HCT116 (cell line): Measurements from ENCODE around the gene ALDH2. TPM values are rescaled to one million over a fixed set of nuclear protein-coding genes. Genes with fewer than 3 reads are reported as not detected.

Experiments
- ATAC-seq: fragments of 200-7000 bp; cut with Tn5 transposase; 2 replicates; pipeline ENCODE4 v1.9.1; 2020; ENCODE audit warnings: mild to moderate bottlenecking, moderate library complexity
- BruUV-seq: library from RNA; stranded (reverse); fragments of 400-500 nt; replicated peaks from 2 replicates; lab custom pipeline; 2021; lab: Mats Ljungman, UMichigan
- CTCF ChIA-PET: fragments of 300-600 bp; sonication (Branson Sonifier 250); formaldehyde crosslinking; loops from one replicate; lab custom pipeline; 2021; ENCODE audit warnings: antibody characterized with exemption; lab: Charles Lee
- POLR2A ChIA-PET: fragments of 300-600, 350-600 bp; sonication (Branson Sonifier 250); formaldehyde crosslinking; loops from one replicate; lab custom pipeline; 2021; ENCODE audit warnings: antibody characterized with exemption; lab: Charles Lee
- RAD21 ChIA-PET, 2 experiments: fragments of 300-600 bp; sonication (Branson Sonifier 250); formaldehyde crosslinking; loops; one replicate each; lab custom pipeline; 2023; ENCODE audit warnings: low total read pairs in 2 of 2; ENCODE audit not compliant: uncharacterized antibody in 2 of 2, unreplicated experiment in 2 of 2, low non-redundant PET in 1 of 2; lab: Charles Lee
- DNase-seq: peaks from one replicate; pipeline ENCODE4 v3.0.0-alpha.2; 2010; ENCODE audit warnings: low read depth, low spot score
- H2AFZ ChIP-seq: fragments of 200-600 bp; shearing (Covaris generic), sonication (generic); 2 replicates; pipeline ENCODE4 v1.6.1; 2017; ENCODE audit warnings: low read depth, mixed run types, mixed read lengths, antibody characterized with exemption, low read length; ENCODE audit not compliant: poor library complexity, severe bottlenecking
- H3K27ac ChIP-seq: 2 replicates; pipeline ENCODE4 v1.5.1; 2012; ENCODE audit warnings: low read depth, low read length
- H3K27me3 ChIP-seq: fragments of 200-600 bp; sonication (generic); 2 replicates; pipeline ENCODE4 v1.6.1; 2016; ENCODE audit warnings: mixed run types, low read length, mixed read lengths; ENCODE audit not compliant: insufficient read depth
- H3K36me3 ChIP-seq, 2 experiments: fragments of 200-500 bp in 1 of 2; fragments of 200-600 bp in 1 of 2; sonication (Bioruptor generic) in 1 of 2; sonication (generic) in 1 of 2; 2 replicates each; pipeline versions ENCODE4 v1.5.1 to v1.6.1; 2014 to 2016; ENCODE audit warnings: low read length in 2 of 2, inconsistent platforms in 1 of 2, mixed read lengths in 1 of 2, mixed run types in 1 of 2; ENCODE audit not compliant: insufficient read depth in 2 of 2, control insufficient read depth in 1 of 2
- H3K4me1 ChIP-seq, 2 experiments: fragments of 200-600 bp in 1 of 2; sonication (generic) in 1 of 2; 2 replicates each; pipeline versions ENCODE4 v1.5.1 to v1.6.1; 2012 to 2017; ENCODE audit warnings: low read length in 2 of 2, inconsistent platforms in 1 of 2, mild to moderate bottlenecking in 1 of 2, mixed read lengths in 1 of 2, mixed run types in 1 of 2, moderate library complexity in 1 of 2; ENCODE audit not compliant: insufficient read depth in 2 of 2, control insufficient read depth in 1 of 2
- H3K4me2 ChIP-seq: fragments of 200-600 bp; sonication (generic); 2 replicates; pipeline ENCODE4 v1.6.1; 2017; ENCODE audit warnings: mixed run types, low read length, mixed read lengths
- H3K4me3 ChIP-seq, 2 experiments: fragments of 200-600 bp in 1 of 2; sonication (generic) in 1 of 2; replicated peaks in 1 of 2; 2 replicates each; pipeline ENCODE4 v1.5.1; 2011 to 2016; ENCODE audit warnings: low read length in 2 of 2, control low read depth in 1 of 2, low read depth in 1 of 2, mild to moderate bottlenecking in 1 of 2, mixed read lengths in 1 of 2, mixed run types in 1 of 2
- H3K79me2 ChIP-seq: fragments of 200-600 bp; sonication (generic); 2 replicates; pipeline ENCODE4 v1.6.1; 2017; ENCODE audit warnings: mild to moderate bottlenecking, mixed run types, low read length, moderate library complexity, mixed read lengths; ENCODE audit not compliant: insufficient read depth
- H3K9ac ChIP-seq: fragments of 200-600 bp; sonication (generic); 2 replicates; pipeline ENCODE4 v1.6.1; 2016; ENCODE audit warnings: low read length, mixed read lengths
- H3K9me2 ChIP-seq: fragments of 200-600 bp; sonication (generic), shearing (Covaris generic); 2 replicates; pipeline ENCODE4 v1.6.1; 2017; ENCODE audit warnings: mixed run types, mild to moderate bottlenecking, moderate library complexity; ENCODE audit not compliant: insufficient read depth
- H3K9me3 ChIP-seq, 2 experiments: fragments of 200-500 bp in 1 of 2; fragments of 200-600 bp in 1 of 2; sonication (Bioruptor generic) in 1 of 2; sonication (generic) in 1 of 2; 2 replicates each; pipeline ENCODE4 v1.6.1; 2014 to 2017; ENCODE audit warnings: low read length in 2 of 2, mixed read lengths in 2 of 2, inconsistent platforms in 1 of 2, low read depth in 1 of 2, mild to moderate bottlenecking in 1 of 2, mixed run types in 1 of 2, moderate library complexity in 1 of 2; ENCODE audit not compliant: control insufficient read depth in 1 of 2, insufficient read depth in 1 of 2
- H4K20me1 ChIP-seq: fragments of 200-600 bp; sonication (generic), shearing (Covaris generic); 2 replicates; pipeline ENCODE4 v1.6.1; 2017; ENCODE audit warnings: mixed run types, mild to moderate bottlenecking, moderate library complexity; ENCODE audit not compliant: insufficient read depth
- ATF3 ChIP-seq: IDR thresholded peaks from 2 replicates; pipeline ENCODE4 v1.6.1; 2012
- CBX3 ChIP-seq: IDR thresholded peaks from 2 replicates; pipeline ENCODE4 v1.6.1; 2012; ENCODE audit warnings: low read depth
- CEBPB ChIP-seq: IDR thresholded peaks from 2 replicates; pipeline ENCODE4 v1.6.1; 2012; ENCODE audit warnings: low read depth
- CTCF ChIP-seq, 3 experiments: fragments of 200-600 bp in 1 of 3; sonication (generic) in 1 of 3; IDR thresholded peaks in 2 of 3; conservative IDR thresholded peaks in 1 of 3; 2 replicates each; pipeline ENCODE4 v1.5.1; 2012 to 2017; ENCODE audit warnings: low read depth in 2 of 3, low read length in 2 of 3, antibody characterized with exemption in 1 of 3, borderline replicate concordance in 1 of 3, control low read depth in 1 of 3, mild to moderate bottlenecking in 1 of 3, mixed read lengths in 1 of 3, mixed run types in 1 of 3, moderate library complexity in 1 of 3; ENCODE audit not compliant: insufficient read depth in 1 of 3
- FOSL1 ChIP-seq: IDR thresholded peaks from 2 replicates; pipeline ENCODE4 v1.6.1; 2012; ENCODE audit warnings: low read depth
- POLR2A ChIP-seq: IDR thresholded peaks from 2 replicates; pipeline ENCODE4 v1.7.0; 2011; ENCODE audit warnings: borderline replicate concordance; ENCODE audit not compliant: insufficient read depth, insufficient read length; ENCODE audit errors: extremely low read depth
- POLR2AphosphoS5 ChIP-seq: IDR thresholded peaks from 2 replicates; pipeline ENCODE4 v1.6.1; 2011; ENCODE audit warnings: mild to moderate bottlenecking, low read depth, low read length, moderate library complexity
- REST ChIP-seq: IDR thresholded peaks from 2 replicates; pipeline ENCODE4 v1.6.1; 2012; ENCODE audit warnings: low read depth
- SP1 ChIP-seq: IDR thresholded peaks from 2 replicates; pipeline ENCODE4 v1.6.1; 2012; ENCODE audit warnings: low read depth
- TCF7L2 ChIP-seq: IDR thresholded peaks from 2 replicates; pipeline ENCODE4 v1.7.0; 2011; ENCODE audit warnings: borderline replicate concordance, inconsistent platforms; ENCODE audit not compliant: insufficient read depth, insufficient read length; ENCODE audit errors: extremely low read depth
- ZFX ChIP-seq: fragments of 450-650 bp; IDR thresholded peaks from 2 replicates; pipeline ENCODE4 v1.6.1; 2017
- intact Hi-C: fragments of 100-400 bp; cut with micrococcal nuclease; formaldehyde crosslinking; loops from 2 replicates; pipeline ENCODE4 v1.10.0; 2022
- total RNA-seq: library from RNA; stranded (reverse); gene quantifications from one replicate; pipeline ENCODE4 v1.2.1, GENCODE V29; 2021; ENCODE audit not compliant: unreplicated experiment
- TF ChIP-seq, protein P1 (sequence below): IDR thresholded peaks from 2 replicates; pipeline ENCODE4 v1.6.1; 2012

Gene ALDH2
- total RNA-seq, 1 experiment from 2014 or later = 32.9 TPM

DNA sequence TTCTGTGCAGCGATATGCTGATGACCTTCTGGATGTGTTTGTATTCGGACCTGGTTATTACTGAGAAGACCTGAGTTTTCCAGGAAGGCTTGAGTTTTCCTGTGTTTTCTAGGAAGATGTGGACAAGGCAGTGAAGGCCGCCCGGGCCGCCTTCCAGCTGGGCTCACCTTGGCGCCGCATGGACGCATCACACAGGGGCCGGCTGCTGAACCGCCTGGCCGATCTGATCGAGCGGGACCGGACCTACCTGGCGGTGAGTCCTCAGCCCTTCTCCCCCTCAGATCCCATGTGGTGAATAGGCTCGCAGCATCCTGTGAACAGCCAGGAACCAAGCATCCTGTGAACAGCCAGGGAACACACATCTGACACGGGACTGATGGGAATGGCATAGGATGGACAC lies 16.3 kb downstream of the ALDH2 start:
- ChIA-PET CTCF (no interaction called here), RAD21 (no interaction called here), POLR2A (no interaction called here)
- H3K27ac ChIP-seq = no peak overlapping the region
- H4K20me1 ChIP-seq = no peaks in the 10 kb centered on the region
- peaks cover 0 to 8% of the 10 kb centered on the region in 2 experiments; a peak in 1 of 4 replicates for H3K36me3 ChIP-seq
- no TSS peak for BruUV-seq
- H3K9ac ChIP-seq = no peak overlapping the region
- peaks cover 0 to 6% of the 10 kb centered on the region in 2 experiments; a peak in 1 of 4 replicates for H3K9me3 ChIP-seq
- H3K4me2 ChIP-seq = no peak overlapping the region
- no peak overlapping the region for H2AFZ ChIP-seq
- intact Hi-C loops = no loop called here
- DNase-seq = no peak
- no peaks in the 10 kb centered on the region for H3K27me3 ChIP-seq
- no peaks in the 10 kb centered on the region for H3K79me2 ChIP-seq
- no peaks in the 10 kb centered on the region for H3K9me2 ChIP-seq
- no peaks in the 10 kb centered on the region for H3K4me1 ChIP-seq
- no peak overlapping the region for H3K4me3 ChIP-seq
- TF ChIP-seq POLR2A (no peak), CTCF (IDR thresholded peaks at IDR 0.05 in 2 of 3, conservative IDR thresholded peaks at IDR 0.05 in 1 of 3; ENCODE audit: borderline replicate concordance in 1 of 3, insufficient read depth in 1 of 3, low read depth in 2 of 3, low read length in 2 of 3) (no peak), ZFX (no peak), POLR2AphosphoS5 (no peak), FOSL1 (no peak), ATF3 (no peak)
- TF ChIP-seq, protein P1, sequence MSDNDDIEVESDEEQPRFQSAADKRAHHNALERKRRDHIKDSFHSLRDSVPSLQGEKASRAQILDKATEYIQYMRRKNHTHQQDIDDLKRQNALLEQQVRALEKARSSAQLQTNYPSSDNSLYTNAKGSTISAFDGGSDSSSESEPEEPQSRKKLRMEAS = no peak
- ATAC-seq = no peak

- no TSS peak for BruUV-seq
- RAD21 ChIA-PET = no interaction called here
- intact Hi-C loops = no loop called here
- TF ChIP-seq TCF7L2 (no peak), CBX3 (no peak), CTCF (IDR thresholded peaks at IDR 0.05 in 2 of 3, conservative IDR thresholded peaks at IDR 0.05 in 1 of 3; ENCODE audit: borderline replicate concordance in 1 of 3, insufficient read depth in 1 of 3, low read depth in 2 of 3, low read length in 2 of 3) (no peak), CEBPB (no peak), REST (no peak), SP1 (no peak)
Measured at GRCh38 chr12:111784953-111785352, 18.2 kb downstream of the ALDH2 start.

More at GRCh38 chr12:111784953-111785352, 18.2 kb downstream of the ALDH2 start:
- no peaks in the 10 kb centered on the region for H4K20me1 ChIP-seq
- peaks cover 0 to 8% of the 10 kb centered on the region in 2 experiments; a peak in 1 of 4 replicates for H3K36me3 ChIP-seq
- DNase-seq (no peak), ATAC-seq (no peak)
- no peak overlapping the region for H2AFZ ChIP-seq
- no peaks in the 10 kb centered on the region for H3K9me2 ChIP-seq
- ChIA-PET POLR2A (no interaction called here), CTCF (no interaction called here)
- H3K27me3 ChIP-seq = no peaks in the 10 kb centered on the region
- no peak overlapping the region for H3K4me3 ChIP-seq
- no peaks in the 10 kb centered on the region for H3K79me2 ChIP-seq
- no peaks in the 10 kb centered on the region for H3K4me1 ChIP-seq
- peaks cover 0 to 6% of the 10 kb centered on the region in 2 experiments; a peak in 1 of 4 replicates for H3K9me3 ChIP-seq
- H3K27ac ChIP-seq = no peak overlapping the region
- H3K9ac ChIP-seq = no peak overlapping the region
- H3K4me2 ChIP-seq = no peak overlapping the region
